GM10266 (cell line): Measurements from ENCODE around the gene DUSP10.

Experiments used
- DNase-seq: peaks from one replicate; pipeline ENCODE4 v3.0.0; 2012; ENCODE audit errors: extremely low spot score
- CTCF ChIP-seq: IDR thresholded peaks from 2 replicates; pipeline ENCODE4 v1.5.1; 2012; ENCODE audit warnings: mild to moderate bottlenecking, low read depth; ENCODE audit not compliant: control insufficient read depth, insufficient read depth; ENCODE audit errors: missing control alignments

DUSP10 gene

GRCh38 chr1:221735999-221736398 is 5.9 kb downstream of the DUSP10 start:
- DNase-seq: no peak
- no peak for TF ChIP-seq CTCF

GRCh38 chr1:221734187-221734586 is 7.7 kb downstream of the DUSP10 start:
- no peak for TF ChIP-seq CTCF
- no peak for DNase-seq

GRCh38 chr1:221732052-221732451 is 9.8 kb downstream of the DUSP10 start:
- DNase-seq: no peak
- TF ChIP-seq CTCF: no peak

GRCh38 chr1:221729771-221730330 is 12.0 kb downstream of the DUSP10 start:
- no peak for TF ChIP-seq CTCF
- DNase-seq: no peak

GRCh38 chr1:221728037-221728505 is 13.8 kb downstream of the DUSP10 start:
- no peak for TF ChIP-seq CTCF

GRCh38 chr1:221727146-221728036 is 14.5 kb downstream of the DUSP10 start:
- no peak for DNase-seq

More at GRCh38 chr1:221728037-221728505, 13.8 kb downstream of the DUSP10 start:
- no peak for DNase-seq

More at GRCh38 chr1:221727146-221728036, 14.5 kb downstream of the DUSP10 start:
- TF ChIP-seq CTCF: no peak
